Measurements from ENCODE around the gene RMDN2. TPM values are rescaled to one million over a fixed set of nuclear protein-coding genes. Genes with fewer than 3 reads are reported as not detected.

The RMDN2 gene
- total and polyA plus RNA-seq, 2 experiments from 2014 or later: 3.4 to 3.6 TPM

GRCh38 chr2:37917281-37918228, 7.5 kb upstream of the RMDN2 start:
- Histone ChIP-seq H3F3A (replicated peaks; ENCODE audit: low read depth) (no peaks in the 10 kb centered on the region), H3K4me3 (no peak overlapping the region), H3K27ac (ENCODE audit: low read depth) (no peak overlapping the region), H3K4me1 (ENCODE audit: insufficient read depth) (no peaks in the 10 kb centered on the region), H3K9me2 (ENCODE audit: insufficient read depth) (peaks cover 6% of the 10 kb centered on the region; the same call in 1 of the 2 replicates), H3K4me2 (no peak overlapping the region), H3K36me3 (ENCODE audit: insufficient read depth) (no peaks in the 10 kb centered on the region), H3K27me3 (ENCODE audit: insufficient read depth) (no peaks in the 10 kb centered on the region), H3K79me2 (replicated peaks; ENCODE audit: insufficient read depth) (no peaks in the 10 kb centered on the region), H2AFZ (no peak overlapping the region), H4K20me1 (replicated peaks; ENCODE audit: insufficient read depth) (no peaks in the 10 kb centered on the region)
- no peak overlapping the region for H3K27ac Mint-ChIP-seq
- H3K4me1 Mint-ChIP-seq: peaks cover 8% of the 10 kb centered on the region
- H3K4me3 Mint-ChIP-seq: no peak overlapping the region
- ATAC-seq (no peak), DNase-seq (ENCODE audit: low spot score) (no peak)
- no peaks in the 10 kb centered on the region for H3K36me3 Mint-ChIP-seq (ENCODE audit: low read depth)
- H3K27me3 Mint-ChIP-seq (ENCODE audit: insufficient read depth, low read depth, poor library complexity): no peaks in the 10 kb centered on the region
- TF ChIP-seq NANOG (IDR thresholded peaks at IDR 0.05; ENCODE audit: borderline replicate concordance) (no peak), CREB1 (CRISPR knock-in tag; IDR thresholded peaks at IDR 0.05; ENCODE audit: low read depth) (no peak), CTCF (conservative IDR thresholded peaks at IDR 0.05; ENCODE audit: low read depth in 2 of 2) (no peak), ZNF114 (CRISPR knock-in tag; IDR thresholded peaks at IDR 0.05) (no peak), JUNB (IDR thresholded peaks at IDR 0.05; ENCODE audit: unreplicated experiment) (no peak), REST (IDR thresholded peaks at IDR 0.05; ENCODE audit: unreplicated experiment) (no peak), EZH2phosphoT487 (IDR thresholded peaks at IDR 0.05; ENCODE audit: unreplicated experiment) (no peak), ETS1 (IDR thresholded peaks at IDR 0.05) (no peak), STAT1 (IDR thresholded peaks at IDR 0.05; ENCODE audit: unreplicated experiment) (no peak), EZH2 (IDR thresholded peaks at IDR 0.05; ENCODE audit: low read depth, unreplicated experiment) (no peak), POLR2AphosphoS5 (IDR thresholded peaks at IDR 0.05; ENCODE audit: low read depth) (no peak), ZNF331 (CRISPR knock-in tag; IDR thresholded peaks at IDR 0.05; ENCODE audit: low read depth) (no peak), ZNF462 (CRISPR knock-in tag; IDR thresholded peaks at IDR 0.05) (no peak)
- no peaks in the 10 kb centered on the region for H3K9me3 Mint-ChIP-seq

Measured in GM23338 (cell line).